A549 (cell line): ENCODE results near the gene PDE4D. TPM values are rescaled to one million over a fixed set of nuclear protein-coding genes. Genes with fewer than 3 reads are reported as not detected.

Experiments
- ATAC-seq, 2 experiments: fragments of 200-7000 bp in 1 of 2; fragments of >200 bp in 1 of 2; cut with Nextera tagmentation in 1 of 2; cut with Tn5 transposase in 1 of 2; 3 replicates each; pipeline versions ENCODE4 v1.8.0 to v1.9.1; 2018 to 2020; ENCODE audit warnings: mild to moderate bottlenecking in 1 of 2, moderate library complexity in 1 of 2
- CTCF ChIA-PET: fragments of 300-600 bp; sonication (Branson Sonifier 250); formaldehyde crosslinking; extraction: SDS; loops from one replicate; lab custom pipeline; 2021; ENCODE audit warnings: antibody characterized with exemption, inconsistent platforms; lab: Yijun Ruan, JAX
- POLR2A ChIA-PET: fragments of 350-600 bp; formaldehyde crosslinking; extraction: SDS; loops from one replicate; lab custom pipeline; 2021; ENCODE audit warnings: antibody characterized with exemption, inconsistent platforms; lab: Yijun Ruan, JAX
- DNase-seq, 2 experiments: peaks; one replicate each; pipeline versions ENCODE4 v3.0.0 to v3.0.0-alpha.2; 2011 to 2016; ENCODE audit warnings: low read depth in 1 of 2, low spot score in 1 of 2
- FAIRE-seq: peaks from 2 replicates; lab custom pipeline; 2011; peaks lifted over from hg19 to GRCh38; lab: Jason Lieb, UNC
- H3K27ac ChIP-seq, 2 experiments: fragments of >200 bp; sonication (Bioruptor Twin); formaldehyde crosslinking; 3 replicates each; pipeline ENCODE4 v1.5.1; 2016 to 2017
- H3K4me1 ChIP-seq: fragments of >200 bp; sonication (Bioruptor Twin); formaldehyde crosslinking; 3 replicates; pipeline ENCODE4 v1.6.1; 2016
- H3K4me2 ChIP-seq: fragments of >200 bp; sonication (Bioruptor Twin); formaldehyde crosslinking; 3 replicates; pipeline ENCODE4 v1.6.1; 2016
- H3K4me3 ChIP-seq: fragments of >200 bp; sonication (Bioruptor Twin); formaldehyde crosslinking; 3 replicates; pipeline ENCODE4 v1.5.1; 2016
- H3K9me3 ChIP-seq: fragments of >200 bp; sonication (Bioruptor Twin); formaldehyde crosslinking; 3 replicates; pipeline ENCODE4 v1.6.1; 2016
- BCL3 ChIP-seq: fragments of >200 bp; sonication (Bioruptor Twin); formaldehyde crosslinking; IDR thresholded peaks from 3 replicates; pipeline ENCODE4 v1.6.1; 2016
- CBX8 ChIP-seq: fragments of 200-600 bp; sonication (generic); IDR thresholded peaks from 2 replicates; pipeline ENCODE4 v1.6.1; 2016
- CTCF ChIP-seq: fragments of >200 bp; sonication (Bioruptor Twin); formaldehyde crosslinking; IDR thresholded peaks from 3 replicates; pipeline ENCODE4 v1.5.1; 2016
- EP300 ChIP-seq, 2 experiments: fragments of >200 bp; sonication (Bioruptor Twin); formaldehyde crosslinking; IDR thresholded peaks; 2 replicates in 1 of 2; 3 replicates in 1 of 2; pipeline ENCODE4 v1.6.1; 2016 to 2017
- FOSB ChIP-seq: fragments of 250-450 bp; sonication (Bioruptor Pico); IDR thresholded peaks from 2 replicates; pipeline ENCODE4 v1.5.0; 2020; ENCODE audit warnings: mild to moderate bottlenecking, moderate library complexity
- FOSL2 ChIP-seq, 2 experiments: fragments of 450-650 bp in 1 of 2; fragments of >200 bp in 1 of 2; sonication (Bioruptor Twin) in 1 of 2; formaldehyde crosslinking; IDR thresholded peaks; 2 replicates each; pipeline versions ENCODE4 v1.5.0 to v1.6.1; 2016 to 2020; ENCODE audit warnings: mild to moderate bottlenecking in 1 of 2, moderate library complexity in 1 of 2
- FOXS1 ChIP-seq: fragments of 250-450 bp; sonication (Bioruptor Pico); IDR thresholded peaks from 2 replicates; pipeline ENCODE4 v1.5.0; 2020; ENCODE audit warnings: mild to moderate bottlenecking, moderate library complexity
- GATA3 ChIP-seq: IDR thresholded peaks from 2 replicates; pipeline ENCODE4 v1.6.1; 2012; ENCODE audit warnings: borderline replicate concordance
- HEYL ChIP-seq: fragments of 250-450 bp; sonication (Bioruptor Pico); IDR thresholded peaks from 2 replicates; pipeline ENCODE4 v1.8.0; 2021; ENCODE audit warnings: mild to moderate bottlenecking, moderate library complexity
- HMGXB4 ChIP-seq: fragments of 250-450 bp; sonication (Bioruptor Pico); IDR thresholded peaks from 2 replicates; pipeline ENCODE4 v1.5.0; 2021; ENCODE audit warnings: mild to moderate bottlenecking, moderate library complexity, borderline replicate concordance
- HOXA7 ChIP-seq: fragments of 250-450 bp; sonication (Bioruptor Pico); IDR thresholded peaks from 2 replicates; pipeline ENCODE4 v1.5.0; 2020; ENCODE audit warnings: mild to moderate bottlenecking, moderate library complexity
- HOXB13 ChIP-seq: fragments of 250-450 bp; sonication (Bioruptor Pico); IDR thresholded peaks from 2 replicates; pipeline ENCODE4 v1.5.0; 2020; ENCODE audit warnings: low read depth, mild to moderate bottlenecking, moderate library complexity
- HOXB5 ChIP-seq: fragments of 250-450 bp; sonication (Bioruptor Pico); IDR thresholded peaks from 2 replicates; pipeline ENCODE4 v1.5.0; 2020; ENCODE audit warnings: mild to moderate bottlenecking, moderate library complexity
- JUN ChIP-seq, 2 experiments: fragments of >200 bp; sonication (Bioruptor Twin); formaldehyde crosslinking; IDR thresholded peaks; 2 replicates in 1 of 2; 3 replicates in 1 of 2; pipeline ENCODE4 v1.6.1; 2016 to 2017
- KDM5A ChIP-seq: fragments of 200-600 bp; sonication (generic); IDR thresholded peaks from 2 replicates; pipeline ENCODE4 v1.6.1; 2016; ENCODE audit warnings: antibody characterized with exemption, mild to moderate bottlenecking
- MAFK ChIP-seq: fragments of 450-650 bp; IDR thresholded peaks from 2 replicates; pipeline ENCODE4 v1.6.1; 2014; ENCODE audit not compliant: partially characterized antibody
- NR3C1 ChIP-seq: fragments of >200 bp; sonication (Bioruptor Twin); formaldehyde crosslinking; IDR thresholded peaks from 3 replicates; pipeline ENCODE4 v1.6.1; 2017
- POLR2AphosphoS2 ChIP-seq: conservative IDR thresholded peaks from 2 replicates; pipeline ENCODE4 v1.6.1; 2012; ENCODE audit warnings: low read length, improper control_type of control experiment, inconsistent platforms
- RAD21 ChIP-seq, 2 experiments: fragments of >200 bp in 1 of 2; sonication (Bioruptor Twin) in 1 of 2; formaldehyde crosslinking in 1 of 2; IDR thresholded peaks in 1 of 2; conservative IDR thresholded peaks in 1 of 2; 2 replicates in 1 of 2; 3 replicates in 1 of 2; pipeline ENCODE4 v1.6.1; 2012 to 2018; ENCODE audit warnings: inconsistent platforms in 1 of 2
- RARB ChIP-seq: fragments of 250-450 bp; sonication (Bioruptor Pico); IDR thresholded peaks from 2 replicates; pipeline ENCODE4 v1.8.0; 2021; ENCODE audit warnings: mild to moderate bottlenecking, moderate library complexity
- RFX5 ChIP-seq: fragments of 450-650 bp; IDR thresholded peaks from 2 replicates; pipeline ENCODE4 v1.7.1; 2014; ENCODE audit warnings: antibody characterized with exemption, mild to moderate bottlenecking, moderate library complexity
- TFCP2L1 ChIP-seq: fragments of 250-450 bp; sonication (Bioruptor Pico); IDR thresholded peaks from 2 replicates; pipeline ENCODE4 v1.5.0; 2021; ENCODE audit warnings: mild to moderate bottlenecking
- USF2 ChIP-seq: fragments of 450-650 bp; IDR thresholded peaks from 2 replicates; pipeline ENCODE4 v1.6.1; 2014; ENCODE audit warnings: antibody characterized with exemption
- ZNF302 ChIP-seq: fragments of 250-450 bp; sonication (Bioruptor Pico); IDR thresholded peaks from 2 replicates; pipeline ENCODE4 v1.9.0; 2021; ENCODE audit warnings: inconsistent platforms, mild to moderate bottlenecking, moderate library complexity
- ZSCAN20 ChIP-seq: fragments of 250-450 bp; sonication (Bioruptor Pico); IDR thresholded peaks from 2 replicates; pipeline ENCODE4 v1.8.0; 2022; ENCODE audit warnings: mild to moderate bottlenecking, moderate library complexity
- WGBS: methylation state at CpG from one replicate; pipeline ENCODE4 v1.1.6; 2017; ENCODE audit errors: missing lambda C conversion rate; 5-methylcytosine and 5-hydroxymethylcytosine counted together
- polyA plus RNA-seq, 4 experiments: library from polyadenylated mRNA; depleted of rRNA in 3 of 4; stranded (reverse); fragments of >200 nt; fragmentation: RNase III in 1 of 4; extraction: RNeasy Plus Mini Kit Qiagen cat#74134 plus additional on column Dnase treatment in 1 of 4; gene quantifications; 2 replicates in 3 of 4; 3 replicates in 1 of 4; pipeline ENCODE4 v1.2.3, GENCODE V29; 2011 to 2017
- TF ChIP-seq, protein P1 (sequence below): IDR thresholded peaks from 2 replicates; pipeline ENCODE4 v1.6.1; 2012; ENCODE audit warnings: low read depth, borderline replicate concordance

The PDE4D gene
- polyA plus RNA-seq, 2 of the 4 experiments (the other 2 are of a cell fraction) = 74.0 to 213 TPM

- TF ChIP-seq, protein P1, sequence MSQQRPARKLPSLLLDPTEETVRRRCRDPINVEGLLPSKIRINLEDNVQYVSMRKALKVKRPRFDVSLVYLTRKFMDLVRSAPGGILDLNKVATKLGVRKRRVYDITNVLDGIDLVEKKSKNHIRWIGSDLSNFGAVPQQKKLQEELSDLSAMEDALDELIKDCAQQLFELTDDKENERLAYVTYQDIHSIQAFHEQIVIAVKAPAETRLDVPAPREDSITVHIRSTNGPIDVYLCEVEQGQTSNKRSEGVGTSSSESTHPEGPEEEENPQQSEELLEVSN = no peak
- no peak for TF ChIP-seq HMGXB4 (CRISPR knock-in tag)
- TF ChIP-seq, all 56 proteins: peak for 21
Measured at GRCh38 chr5:59036274-59036961, 857.1 kb downstream of the PDE4D start (continued).

DNA sequence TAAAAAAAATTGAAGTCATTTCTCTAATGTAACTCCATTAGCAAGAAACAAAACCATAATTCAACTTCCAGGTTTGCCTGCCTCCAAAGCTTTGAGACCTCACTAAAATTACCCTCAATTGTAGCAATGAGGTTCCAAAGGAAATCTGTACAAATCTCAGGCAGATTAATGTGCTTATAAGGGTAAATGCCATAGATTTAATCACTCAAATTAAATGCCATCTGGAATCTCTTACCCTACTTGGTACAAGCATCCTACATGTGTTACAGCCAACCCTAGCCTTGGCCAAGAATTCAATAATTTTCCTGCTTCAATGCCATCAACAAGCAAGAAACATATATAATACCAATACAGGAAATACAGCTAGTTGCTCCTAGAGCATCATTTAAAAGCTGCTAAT is 857.8 kb downstream of the PDE4D start:
- H3K4me1 ChIP-seq = peaks cover 31% of the 10 kb centered on the region
- H3K4me2 ChIP-seq = peak overlapping the region; percentile 94
- H3K4me3 ChIP-seq = peak overlapping the region; percentile 74
- POLR2A ChIA-PET = interaction anchor here (0.8 to 2.2 kb wide), 10 partner anchors 20 to 153 kb away, joined by 3 to 17 read pairs (median 4); no protein-coding TSS in a partner anchor
- H3K27ac ChIP-seq = peak overlapping the region; percentile 95 to 99
- CTCF ChIA-PET = interaction anchor here (0.9 to 4.0 kb wide), 14 partner anchors 11 to 346 kb away, joined by 3 to 22 read pairs (median 6); no protein-coding TSS in a partner anchor
- DNase-seq = no peak
- FAIRE-seq = no peak
- H3K9me3 ChIP-seq = no peaks in the 10 kb centered on the region
- no peak for ATAC-seq
- TF ChIP-seq TFCP2L1 (CRISPR knock-in tag) (0 out of 2 replicates have a peak, but pooled peaks have one; percentile 6), HEYL (CRISPR knock-in tag) (0 out of 2 replicates have a peak, but pooled peaks have one; percentile 63), MAFK (no peak), JUN (IDR thresholded peaks at IDR 0.05) (peak in 1 of 2 experiments; percentile 11; a peak in 2 of 5 replicates)

- Histone ChIP-seq H3K27ac (peak overlapping the region; percentile 95 to 99), H3K4me1 (peaks cover 33% of the 10 kb centered on the region), H3K9me3 (no peaks in the 10 kb centered on the region), H3K4me2 (peak overlapping the region; percentile 94), H3K4me3 (peak overlapping the region; percentile 74)
- ChIA-PET CTCF (interaction anchor here (0.5 to 4.0 kb wide), 21 partner anchors 13 to 154 kb away, joined by 3 to 22 read pairs (median 5); no protein-coding TSS in a partner anchor), POLR2A (interaction anchor here (0.6 to 1.6 kb wide), 6 partner anchors 21 to 143 kb away, joined by 3 to 7 read pairs (median 4); no protein-coding TSS in a partner anchor)
- 5% methylated on average over 3 of the region's 3 CpGs for WGBS
- FAIRE-seq = peak; percentile 98
- ATAC-seq = peak in 1 of 2 experiments; percentile 31; a peak in 3 of 6 replicates
- DNase-seq = peak in 1 of 2 experiments; percentile 81
- TF ChIP-seq FOSB (CRISPR knock-in tag) (peak; percentile 62; the same call in 1 of the 2 replicates), JUN (IDR thresholded peaks at IDR 0.05) (peak; percentile 60 to 69; a peak in 3 of 5 replicates), GATA3 (no peak; the same call in 1 of the 2 replicates), RARB (CRISPR knock-in tag) (no peak), POLR2AphosphoS2 (peak; percentile 35; the same call in 1 of the 2 replicates), RAD21 (conservative IDR thresholded peaks at IDR 0.05 in 1 of 2, IDR thresholded peaks at IDR 0.05 in 1 of 2) (peak; percentile 59 to 60; a peak in 4 of 5 replicates), EP300 (IDR thresholded peaks at IDR 0.05) (no peak), CTCF (peak; percentile 67), ZSCAN20 (CRISPR knock-in tag) (no peak), HOXB13 (peak; percentile 36; the same call in 1 of the 2 replicates), FOXS1 (CRISPR knock-in tag) (peak; percentile 66; the same call in 1 of the 2 replicates), HOXA7 (peak; percentile 73; the same call in 1 of the 2 replicates), NR3C1 (no peak), KDM5A (no peak), HOXB5 (CRISPR knock-in tag) (no peak), BCL3 (no peak), RFX5 (no peak), USF2 (no peak), HEYL (CRISPR knock-in tag) (no peak), FOSL2 (IDR thresholded peaks at IDR 0.05) (no peak), FOSL2 (CRISPR knock-in tag; IDR thresholded peaks at IDR 0.05) (no peak), ZNF302 (CRISPR knock-in tag) (peak; percentile 9; the same call in 1 of the 2 replicates), CBX8 (no peak)
Measured at GRCh38 chr5:59034498-59035186, 858.9 kb downstream of the PDE4D start.
